MV-4-11 (cell line): ENCODE results near the gene LRRC3.
A peak's percentile ranks its signal among the peaks of the same experiment; 100 is the strongest.

Experiments
- DNase-seq: peaks from one replicate; lab custom pipeline; 2025; lab: John Stamatoyannopoulos, UW

LRRC3 gene

DNA sequence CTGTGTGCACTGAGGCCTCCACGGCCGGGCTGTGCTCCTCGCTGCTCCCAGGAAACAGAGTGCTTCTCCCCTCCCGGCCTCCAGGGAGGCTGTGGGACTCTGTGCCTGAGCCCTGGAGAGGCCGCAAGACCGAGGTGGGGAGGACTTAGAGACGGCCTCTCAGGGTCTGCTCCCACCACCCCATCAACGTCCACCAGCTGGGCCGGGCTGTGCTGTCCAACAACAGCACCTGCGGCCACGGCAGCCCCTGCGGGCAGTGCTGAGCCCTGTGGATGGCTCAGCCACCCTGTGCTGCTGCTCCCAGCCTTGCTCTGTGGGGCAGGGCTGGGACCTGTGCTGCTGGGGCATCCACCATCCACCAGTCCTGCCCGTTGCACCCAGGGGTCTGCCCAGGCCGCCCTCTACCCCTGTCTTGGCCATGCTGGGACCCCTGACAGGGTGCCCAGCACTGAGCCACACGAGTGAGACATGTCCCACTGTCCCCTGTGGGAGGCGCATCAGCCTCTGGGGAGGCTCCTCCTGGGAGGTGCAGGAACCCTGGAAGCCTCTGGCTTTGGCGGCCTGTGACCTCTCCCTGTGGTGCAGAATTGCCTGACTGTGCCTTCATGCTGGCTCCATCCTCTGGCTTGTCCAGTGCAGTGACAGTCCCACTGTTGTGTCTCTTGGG lies 31.2 kb upstream of the LRRC3 start:
- no peak for DNase-seq

DNA sequence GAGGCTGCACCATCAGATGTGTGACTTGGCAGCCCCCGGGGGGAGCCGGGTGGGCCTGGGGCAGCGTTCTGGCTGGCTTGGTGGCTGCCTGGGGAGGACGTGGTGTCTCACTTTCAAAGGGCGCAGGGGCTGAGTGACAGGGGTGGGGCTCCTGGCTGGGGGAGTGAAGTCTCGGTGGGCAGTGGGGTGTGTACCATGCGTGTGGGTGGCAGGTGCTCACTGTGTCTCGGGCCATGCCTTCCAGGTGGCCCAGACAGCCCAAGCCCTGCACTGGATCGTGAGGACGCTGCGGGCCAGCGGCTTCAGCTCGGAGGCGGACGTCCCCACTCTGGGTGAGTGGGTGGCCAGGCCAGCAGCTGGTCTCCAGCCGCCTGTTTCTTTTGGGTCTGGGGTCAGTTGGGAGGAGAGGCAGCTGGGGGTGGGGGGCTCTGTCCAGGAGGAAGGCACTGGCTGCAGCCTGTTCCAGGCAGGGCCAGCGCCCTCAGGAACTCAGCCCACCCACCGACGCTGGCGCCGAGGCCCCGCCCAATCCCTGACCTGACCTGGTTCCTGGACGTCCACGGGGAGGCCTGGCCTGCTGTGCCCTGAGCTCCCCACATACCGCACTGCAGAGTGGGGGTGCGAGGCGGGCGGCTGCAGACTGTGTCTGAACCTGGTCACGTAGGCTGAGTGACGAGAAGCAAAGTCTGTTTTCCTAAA lies 30.6 kb upstream of the LRRC3 start:
- DNase-seq = no peak

- no peak for DNase-seq
Observed at GRCh38 chr21:44425307-44425894, 29.9 kb upstream of the LRRC3 start.

DNA sequence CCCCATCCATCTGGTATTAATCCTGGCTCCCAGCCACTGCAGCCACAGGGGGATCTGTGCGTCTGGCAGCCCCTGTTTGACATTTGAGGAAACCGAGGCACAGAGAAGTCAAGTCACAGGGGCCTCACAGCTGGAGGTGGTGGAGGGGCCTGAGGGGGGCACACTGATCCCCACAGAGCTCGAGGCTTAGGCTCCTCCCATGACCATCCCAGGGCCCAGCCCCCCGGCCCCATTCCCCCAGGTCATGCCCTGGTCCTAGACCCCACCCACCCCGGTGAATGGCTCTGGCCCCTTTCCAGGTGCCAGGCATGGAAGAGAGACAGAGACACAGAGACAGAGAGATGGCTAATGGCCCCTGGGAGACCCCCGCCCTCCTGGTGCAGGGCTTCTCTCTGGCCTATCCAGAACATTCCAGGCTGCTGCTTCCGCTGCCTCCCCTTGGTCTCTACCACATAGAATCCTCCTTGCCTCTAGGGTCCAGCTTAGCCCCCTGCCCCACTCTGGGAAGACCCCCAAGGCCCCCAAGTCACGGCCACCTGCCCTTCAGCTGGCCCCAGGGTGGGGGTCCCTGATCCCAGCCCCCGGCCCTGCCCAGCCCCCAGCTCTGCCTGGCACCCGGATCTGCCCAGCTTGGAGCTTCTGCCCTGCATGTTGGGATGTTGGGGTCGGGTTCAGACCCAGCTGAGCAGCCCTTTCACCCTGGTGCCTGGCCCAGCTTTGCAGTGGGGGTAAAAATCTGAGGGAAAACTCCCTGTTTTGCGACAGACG lies 29.2 kb upstream of the LRRC3 start:
- no peak for DNase-seq

DNA sequence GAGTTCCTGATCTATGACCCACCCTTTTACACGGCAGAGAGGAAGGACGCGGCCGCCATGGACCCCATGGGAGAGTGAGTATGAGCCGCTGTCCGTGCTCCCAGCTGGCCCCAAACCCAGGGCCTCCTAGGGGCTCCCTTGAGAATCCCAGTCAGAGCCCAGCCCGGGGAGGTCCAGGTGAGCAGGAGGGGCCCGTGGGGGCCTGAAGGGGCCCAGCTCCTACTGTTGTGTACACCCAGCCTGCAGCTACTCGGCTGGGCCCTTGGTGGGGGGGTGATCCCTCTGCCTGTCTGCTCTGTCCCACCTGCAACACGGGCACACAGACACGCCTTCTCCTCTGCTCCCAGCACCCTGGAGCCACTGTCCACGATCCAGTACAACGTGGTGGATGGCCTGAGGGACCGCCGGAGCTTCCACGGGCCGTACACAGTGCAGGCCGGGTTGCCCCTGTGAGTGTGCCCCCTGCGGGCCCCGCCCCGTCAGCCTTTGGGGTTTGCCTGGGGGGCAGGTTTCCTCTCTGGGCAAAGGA lies 28.6 kb upstream of the LRRC3 start:
- no peak for DNase-seq

- DNase-seq = no peak
Observed at GRCh38 chr21:44427241-44428120, 27.8 kb upstream of the LRRC3 start.

DNA sequence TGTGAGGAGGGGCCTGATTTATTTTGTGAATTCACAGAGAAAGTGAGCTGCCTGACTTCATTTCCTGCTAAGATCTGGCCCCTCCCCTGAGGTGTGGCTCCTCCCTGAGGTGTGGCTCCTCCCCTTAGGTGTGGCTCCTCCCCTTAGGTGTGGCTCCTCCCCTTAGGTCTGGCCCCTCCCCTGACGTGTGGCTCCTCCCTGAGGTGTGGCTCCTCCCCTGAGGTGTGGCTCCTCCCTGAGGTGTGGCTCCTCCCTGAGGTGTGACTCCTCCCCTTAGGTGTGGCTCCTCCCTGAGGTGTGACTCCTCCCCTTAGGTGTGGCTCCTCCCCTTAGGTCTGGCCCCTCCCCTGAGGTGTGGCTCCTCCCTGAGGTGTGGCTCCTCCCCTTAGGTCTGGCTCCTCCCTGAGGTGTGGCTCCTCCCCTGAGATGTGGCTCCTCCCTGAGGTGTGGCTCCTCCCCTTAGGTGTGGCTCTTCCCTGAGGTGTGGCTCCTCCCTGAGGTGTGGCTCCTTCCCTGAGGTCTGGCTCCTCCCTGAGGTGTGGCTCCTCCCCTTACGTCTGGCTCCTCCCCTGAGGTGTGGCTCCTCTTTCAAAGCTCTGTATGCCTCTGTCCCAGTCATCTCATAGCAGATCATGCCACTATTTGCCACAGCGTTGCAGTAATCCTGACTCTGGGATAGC lies 26.9 kb upstream of the LRRC3 start:
- DNase-seq = peak; percentile 47

GRCh38 chr21:44429894-44430293 lies 25.4 kb upstream of the LRRC3 start:
- DNase-seq = no peak

DNA sequence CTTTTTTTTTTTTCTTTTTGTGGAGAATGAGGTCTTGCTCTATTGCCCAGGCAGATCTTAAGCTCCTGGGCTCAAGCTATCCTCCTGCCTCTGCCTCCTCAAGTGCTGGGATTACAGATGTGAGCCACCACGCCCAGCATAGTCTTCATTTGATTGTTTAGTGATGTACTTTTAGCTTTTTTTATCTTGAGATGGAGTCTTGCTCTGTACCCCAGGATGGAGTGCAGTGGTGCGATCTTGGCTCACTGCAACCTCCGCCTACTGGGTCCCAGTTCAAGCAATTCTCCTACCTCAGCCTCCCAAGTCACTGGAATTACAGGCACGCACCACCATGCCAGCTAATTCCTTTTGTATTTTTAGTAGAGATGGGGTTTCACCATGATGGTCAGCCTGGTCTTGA lies 24.0 kb upstream of the LRRC3 start:
- no peak for DNase-seq

DNA sequence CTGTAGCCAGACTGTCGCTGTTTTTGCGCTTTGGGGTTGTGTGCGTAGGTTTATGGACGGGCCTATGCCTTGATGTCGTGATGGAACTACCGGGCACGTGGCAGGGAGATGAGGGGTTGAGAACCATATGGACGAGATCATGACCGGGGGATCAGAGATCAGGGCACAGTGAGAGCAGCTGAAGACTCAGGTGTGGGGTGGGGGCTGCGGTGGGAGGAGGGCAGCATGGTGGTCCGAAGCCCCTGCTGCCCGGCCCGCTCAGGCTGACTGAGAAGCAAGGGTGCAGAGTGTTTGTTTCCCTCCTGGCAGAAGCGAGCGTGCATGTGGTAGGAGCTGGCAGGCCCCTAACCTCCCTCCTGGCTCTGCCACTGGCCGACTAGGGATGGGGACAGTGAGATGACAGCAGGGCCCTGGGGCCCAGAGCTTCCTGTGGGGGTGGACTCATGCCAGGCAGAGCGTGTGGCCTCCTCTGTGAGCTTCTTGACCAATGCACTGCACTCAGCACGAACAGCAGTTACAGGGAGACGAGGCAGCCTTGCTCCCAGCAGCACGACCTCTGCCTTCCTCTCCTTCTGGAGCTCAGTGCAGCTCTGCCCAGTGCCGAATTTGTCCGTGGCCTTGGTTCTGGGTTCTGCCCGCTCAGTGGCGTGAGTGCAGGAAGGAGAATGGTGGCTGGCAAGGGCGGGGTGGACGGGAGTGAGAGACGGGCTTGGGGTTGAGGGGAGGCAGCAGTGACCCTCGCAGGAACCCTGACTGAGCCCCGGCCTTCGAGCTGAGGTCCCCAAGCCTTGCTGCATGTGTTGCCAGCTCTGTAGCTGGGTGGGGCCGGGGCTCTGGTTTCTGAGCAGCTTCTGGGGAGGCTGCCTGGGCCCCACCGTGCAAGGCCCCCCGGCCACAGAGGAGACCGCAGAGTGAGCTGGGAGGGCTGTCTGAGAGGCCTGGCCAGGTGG lies 22.2 kb upstream of the LRRC3 start:
- no peak for DNase-seq

DNA sequence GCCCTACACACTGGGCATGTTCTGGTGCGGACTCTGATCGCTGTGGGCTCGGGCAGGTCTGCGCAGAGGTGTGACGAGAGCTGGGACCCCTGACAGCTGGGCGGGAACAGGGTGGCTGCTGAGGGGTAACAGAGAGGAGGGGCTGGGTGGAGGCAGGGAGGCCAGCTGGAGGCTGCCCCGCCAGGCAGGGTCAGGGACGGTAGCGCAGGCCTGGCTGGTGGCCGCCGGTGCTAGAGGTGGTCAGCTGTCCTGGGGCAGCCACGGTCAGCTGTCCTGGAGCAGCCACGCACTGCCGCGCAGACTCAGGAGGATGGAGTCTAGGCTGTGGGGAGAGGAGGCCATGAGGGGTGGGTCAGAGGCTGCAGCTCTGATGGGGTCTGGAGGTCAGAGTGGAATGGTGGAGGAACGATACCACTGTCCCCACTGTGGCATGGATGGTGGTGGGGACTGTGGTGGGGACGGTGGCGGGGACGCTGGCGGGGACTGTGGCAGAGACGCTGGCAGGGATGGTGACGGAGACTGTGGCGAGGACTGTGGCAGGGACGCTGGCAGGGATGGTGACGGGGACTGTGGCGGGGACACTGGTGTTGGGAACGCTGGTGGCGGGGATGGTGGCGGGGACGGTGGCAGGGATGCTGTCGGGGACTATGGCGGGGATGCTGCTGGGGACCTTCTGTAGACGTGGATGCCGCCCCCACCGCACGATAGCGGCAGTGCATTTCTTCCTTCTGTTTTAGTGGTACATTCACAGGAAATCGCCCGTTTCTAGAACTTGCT lies 21.3 kb upstream of the LRRC3 start:
- no peak for DNase-seq

GRCh38 chr21:44434568-44434925 lies 20.8 kb upstream of the LRRC3 start:
- no peak for DNase-seq

- no peak for DNase-seq
Observed at GRCh38 chr21:44434936-44435635, 20.2 kb upstream of the LRRC3 start.

GRCh38 chr21:44436111-44436611 lies 19.1 kb upstream of the LRRC3 start:
- no peak for DNase-seq

DNA sequence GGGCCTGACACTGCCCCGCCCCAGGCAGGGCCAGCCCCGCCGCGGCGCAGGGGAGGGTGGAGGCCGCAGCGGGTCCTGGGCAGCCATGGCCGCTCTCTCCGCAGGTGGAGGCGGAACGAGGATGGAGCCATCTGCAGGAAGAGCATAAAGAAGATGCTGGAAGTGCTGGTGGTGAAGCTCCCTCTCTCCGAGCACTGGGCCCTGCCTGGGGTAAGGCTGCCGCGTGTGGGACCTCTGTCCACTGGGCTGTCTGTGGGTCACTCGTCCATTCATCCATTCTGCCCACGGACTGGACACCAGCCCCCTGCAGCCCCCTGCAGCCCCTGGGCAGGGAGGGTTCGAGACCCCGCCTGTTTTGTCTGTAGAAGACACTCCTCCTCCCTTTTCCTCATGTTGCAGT lies 18.4 kb upstream of the LRRC3 start:
- DNase-seq = no peak

GRCh38 chr21:44437371-44437695 lies 18.0 kb upstream of the LRRC3 start:
- DNase-seq = no peak

GRCh38 chr21:44437696-44438431 lies 17.4 kb upstream of the LRRC3 start:
- no peak for DNase-seq
